HCT116 (cell line): Measurements from ENCODE around the gene MARCHF6. TPM values are rescaled to one million over a fixed set of nuclear protein-coding genes. Genes with fewer than 3 reads are reported as not detected.

Source experiments
- ATAC-seq: fragments of 200-7000 bp; cut with Tn5 transposase; 2 replicates; pipeline ENCODE4 v1.9.1; 2020; ENCODE audit warnings: mild to moderate bottlenecking, moderate library complexity
- BruUV-seq: library from RNA; stranded (reverse); fragments of 400-500 nt; replicated peaks from 2 replicates; lab custom pipeline; 2021; lab: Mats Ljungman, UMichigan
- CTCF ChIA-PET: fragments of 300-600 bp; sonication (Branson Sonifier 250); formaldehyde crosslinking; loops from one replicate; lab custom pipeline; 2021; ENCODE audit warnings: antibody characterized with exemption; lab: Charles Lee
- POLR2A ChIA-PET: fragments of 300-600, 350-600 bp; sonication (Branson Sonifier 250); formaldehyde crosslinking; loops from one replicate; lab custom pipeline; 2021; ENCODE audit warnings: antibody characterized with exemption; lab: Charles Lee
- RAD21 ChIA-PET, 2 experiments: fragments of 300-600 bp; sonication (Branson Sonifier 250); formaldehyde crosslinking; loops; one replicate each; lab custom pipeline; 2023; ENCODE audit warnings: low total read pairs in 2 of 2; ENCODE audit not compliant: uncharacterized antibody in 2 of 2, unreplicated experiment in 2 of 2, low non-redundant PET in 1 of 2; lab: Charles Lee
- DNase-seq: peaks from one replicate; pipeline ENCODE4 v3.0.0-alpha.2; 2010; ENCODE audit warnings: low read depth, low spot score
- H2AFZ ChIP-seq: fragments of 200-600 bp; shearing (Covaris generic), sonication (generic); 2 replicates; pipeline ENCODE4 v1.6.1; 2017; ENCODE audit warnings: low read depth, mixed run types, mixed read lengths, antibody characterized with exemption, low read length; ENCODE audit not compliant: poor library complexity, severe bottlenecking
- H3K27ac ChIP-seq: 2 replicates; pipeline ENCODE4 v1.5.1; 2012; ENCODE audit warnings: low read depth, low read length
- H3K27me3 ChIP-seq: fragments of 200-600 bp; sonication (generic); 2 replicates; pipeline ENCODE4 v1.6.1; 2016; ENCODE audit warnings: mixed run types, low read length, mixed read lengths; ENCODE audit not compliant: insufficient read depth
- H3K36me3 ChIP-seq, 2 experiments: fragments of 200-500 bp in 1 of 2; fragments of 200-600 bp in 1 of 2; sonication (Bioruptor generic) in 1 of 2; sonication (generic) in 1 of 2; 2 replicates each; pipeline versions ENCODE4 v1.5.1 to v1.6.1; 2014 to 2016; ENCODE audit warnings: low read length in 2 of 2, inconsistent platforms in 1 of 2, mixed read lengths in 1 of 2, mixed run types in 1 of 2; ENCODE audit not compliant: insufficient read depth in 2 of 2, control insufficient read depth in 1 of 2
- H3K4me1 ChIP-seq, 2 experiments: fragments of 200-600 bp in 1 of 2; sonication (generic) in 1 of 2; 2 replicates each; pipeline versions ENCODE4 v1.5.1 to v1.6.1; 2012 to 2017; ENCODE audit warnings: low read length in 2 of 2, inconsistent platforms in 1 of 2, mild to moderate bottlenecking in 1 of 2, mixed read lengths in 1 of 2, mixed run types in 1 of 2, moderate library complexity in 1 of 2; ENCODE audit not compliant: insufficient read depth in 2 of 2, control insufficient read depth in 1 of 2
- H3K4me2 ChIP-seq: fragments of 200-600 bp; sonication (generic); 2 replicates; pipeline ENCODE4 v1.6.1; 2017; ENCODE audit warnings: mixed run types, low read length, mixed read lengths
- H3K4me3 ChIP-seq, 2 experiments: fragments of 200-600 bp in 1 of 2; sonication (generic) in 1 of 2; replicated peaks in 1 of 2; 2 replicates each; pipeline ENCODE4 v1.5.1; 2011 to 2016; ENCODE audit warnings: low read length in 2 of 2, control low read depth in 1 of 2, low read depth in 1 of 2, mild to moderate bottlenecking in 1 of 2, mixed read lengths in 1 of 2, mixed run types in 1 of 2
- H3K79me2 ChIP-seq: fragments of 200-600 bp; sonication (generic); 2 replicates; pipeline ENCODE4 v1.6.1; 2017; ENCODE audit warnings: mild to moderate bottlenecking, mixed run types, low read length, moderate library complexity, mixed read lengths; ENCODE audit not compliant: insufficient read depth
- H3K9ac ChIP-seq: fragments of 200-600 bp; sonication (generic); 2 replicates; pipeline ENCODE4 v1.6.1; 2016; ENCODE audit warnings: low read length, mixed read lengths
- H3K9me2 ChIP-seq: fragments of 200-600 bp; sonication (generic), shearing (Covaris generic); 2 replicates; pipeline ENCODE4 v1.6.1; 2017; ENCODE audit warnings: mixed run types, mild to moderate bottlenecking, moderate library complexity; ENCODE audit not compliant: insufficient read depth
- H3K9me3 ChIP-seq, 2 experiments: fragments of 200-500 bp in 1 of 2; fragments of 200-600 bp in 1 of 2; sonication (Bioruptor generic) in 1 of 2; sonication (generic) in 1 of 2; 2 replicates each; pipeline ENCODE4 v1.6.1; 2014 to 2017; ENCODE audit warnings: low read length in 2 of 2, mixed read lengths in 2 of 2, inconsistent platforms in 1 of 2, low read depth in 1 of 2, mild to moderate bottlenecking in 1 of 2, mixed run types in 1 of 2, moderate library complexity in 1 of 2; ENCODE audit not compliant: control insufficient read depth in 1 of 2, insufficient read depth in 1 of 2
- H4K20me1 ChIP-seq: fragments of 200-600 bp; sonication (generic), shearing (Covaris generic); 2 replicates; pipeline ENCODE4 v1.6.1; 2017; ENCODE audit warnings: mixed run types, mild to moderate bottlenecking, moderate library complexity; ENCODE audit not compliant: insufficient read depth
- CEBPB ChIP-seq: IDR thresholded peaks from 2 replicates; pipeline ENCODE4 v1.6.1; 2012; ENCODE audit warnings: low read depth
- ELF1 ChIP-seq: IDR thresholded peaks from 2 replicates; pipeline ENCODE4 v1.6.1; 2012; ENCODE audit warnings: low read depth, borderline replicate concordance
- EZH2 ChIP-seq: fragments of 200-600 bp; sonication (generic); IDR thresholded peaks from 2 replicates; pipeline ENCODE4 v1.6.1; 2017; ENCODE audit warnings: antibody characterized with exemption, mixed run types
- FOSL1 ChIP-seq: IDR thresholded peaks from 2 replicates; pipeline ENCODE4 v1.6.1; 2012; ENCODE audit warnings: low read depth
- TCF7L2 ChIP-seq: IDR thresholded peaks from 2 replicates; pipeline ENCODE4 v1.7.0; 2011; ENCODE audit warnings: borderline replicate concordance, inconsistent platforms; ENCODE audit not compliant: insufficient read depth, insufficient read length; ENCODE audit errors: extremely low read depth
- ZNF274 ChIP-seq: fragments of 200-500 bp; sonication (Bioruptor generic); IDR thresholded peaks from 2 replicates; pipeline ENCODE4 v1.6.1; 2014; ENCODE audit warnings: mild to moderate bottlenecking, low read depth, low read length, inconsistent platforms
- intact Hi-C: fragments of 100-400 bp; cut with micrococcal nuclease; formaldehyde crosslinking; loops from 2 replicates; pipeline ENCODE4 v1.10.0; 2022
- total RNA-seq: library from RNA; stranded (reverse); gene quantifications from one replicate; pipeline ENCODE4 v1.2.1, GENCODE V29; 2021; ENCODE audit not compliant: unreplicated experiment
- TF ChIP-seq, protein P1 (sequence below): IDR thresholded peaks from 2 replicates; pipeline ENCODE4 v1.6.1; 2012; ENCODE audit warnings: low read depth
- TF ChIP-seq, protein P2 (sequence below): IDR thresholded peaks from 2 replicates; pipeline ENCODE4 v1.6.1; 2012
- TF ChIP-seq, protein P3 (sequence below): IDR thresholded peaks from 2 replicates; pipeline ENCODE4 v1.6.1; 2011; ENCODE audit warnings: mild to moderate bottlenecking, low read length, moderate library complexity; ENCODE audit not compliant: insufficient replicate concordance; ENCODE audit errors: extremely low read depth
- TF ChIP-seq, protein P4 (sequence below): IDR thresholded peaks from 2 replicates; pipeline ENCODE4 v1.6.1; 2012

MARCHF6 gene
- total RNA-seq, 1 experiment from 2014 or later: 144 TPM

DNA sequence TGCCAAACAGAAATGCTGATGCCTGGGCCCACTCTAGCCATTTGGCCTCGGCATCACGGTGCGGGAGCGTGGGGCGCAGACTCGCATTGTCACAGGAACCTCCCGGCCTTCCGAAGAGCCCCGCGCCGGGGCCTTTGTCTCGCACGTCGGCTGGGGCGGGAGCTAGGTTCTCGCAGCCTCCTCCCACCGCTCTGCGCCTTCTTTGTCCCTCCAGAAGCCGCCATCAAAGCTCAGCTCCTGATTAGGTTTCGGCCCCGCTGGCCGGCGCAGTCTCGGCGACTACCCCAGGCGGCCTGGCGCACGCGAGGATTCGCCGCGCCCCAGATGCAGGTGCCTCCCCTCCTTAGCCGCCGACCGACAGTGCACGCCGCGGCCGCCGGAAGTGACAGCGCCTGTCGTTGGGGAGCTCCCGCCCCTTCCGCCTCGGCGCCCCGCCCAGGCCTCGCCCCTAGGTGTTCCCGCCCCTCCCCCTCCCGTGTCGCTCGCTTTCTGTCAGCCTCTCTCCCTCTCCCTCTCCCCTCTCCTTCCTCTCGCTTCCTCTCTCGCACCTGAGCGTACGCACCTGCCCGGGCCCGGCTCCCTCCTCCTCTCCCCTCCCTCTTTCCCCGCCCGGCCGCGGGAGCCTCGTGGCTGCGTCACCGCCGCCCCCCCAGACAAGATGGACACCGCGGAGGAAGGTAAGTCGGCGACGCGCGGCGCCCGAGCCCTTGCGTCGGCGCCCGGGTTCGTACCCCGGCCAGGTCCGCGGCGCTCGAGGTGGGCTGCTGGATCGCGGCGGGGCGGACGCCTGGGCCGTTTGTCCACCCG is at the start of gene MARCHF6 (continued):
- TF ChIP-seq, protein P1, sequence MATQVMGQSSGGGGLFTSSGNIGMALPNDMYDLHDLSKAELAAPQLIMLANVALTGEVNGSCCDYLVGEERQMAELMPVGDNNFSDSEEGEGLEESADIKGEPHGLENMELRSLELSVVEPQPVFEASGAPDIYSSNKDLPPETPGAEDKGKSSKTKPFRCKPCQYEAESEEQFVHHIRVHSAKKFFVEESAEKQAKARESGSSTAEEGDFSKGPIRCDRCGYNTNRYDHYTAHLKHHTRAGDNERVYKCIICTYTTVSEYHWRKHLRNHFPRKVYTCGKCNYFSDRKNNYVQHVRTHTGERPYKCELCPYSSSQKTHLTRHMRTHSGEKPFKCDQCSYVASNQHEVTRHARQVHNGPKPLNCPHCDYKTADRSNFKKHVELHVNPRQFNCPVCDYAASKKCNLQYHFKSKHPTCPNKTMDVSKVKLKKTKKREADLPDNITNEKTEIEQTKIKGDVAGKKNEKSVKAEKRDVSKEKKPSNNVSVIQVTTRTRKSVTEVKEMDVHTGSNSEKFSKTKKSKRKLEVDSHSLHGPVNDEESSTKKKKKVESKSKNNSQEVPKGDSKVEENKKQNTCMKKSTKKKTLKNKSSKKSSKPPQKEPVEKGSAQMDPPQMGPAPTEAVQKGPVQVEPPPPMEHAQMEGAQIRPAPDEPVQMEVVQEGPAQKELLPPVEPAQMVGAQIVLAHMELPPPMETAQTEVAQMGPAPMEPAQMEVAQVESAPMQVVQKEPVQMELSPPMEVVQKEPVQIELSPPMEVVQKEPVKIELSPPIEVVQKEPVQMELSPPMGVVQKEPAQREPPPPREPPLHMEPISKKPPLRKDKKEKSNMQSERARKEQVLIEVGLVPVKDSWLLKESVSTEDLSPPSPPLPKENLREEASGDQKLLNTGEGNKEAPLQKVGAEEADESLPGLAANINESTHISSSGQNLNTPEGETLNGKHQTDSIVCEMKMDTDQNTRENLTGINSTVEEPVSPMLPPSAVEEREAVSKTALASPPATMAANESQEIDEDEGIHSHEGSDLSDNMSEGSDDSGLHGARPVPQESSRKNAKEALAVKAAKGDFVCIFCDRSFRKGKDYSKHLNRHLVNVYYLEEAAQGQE: no peak
- TF ChIP-seq CEBPB (no peak), TCF7L2 (no peak), EZH2 (no peak)
- TF ChIP-seq, protein P2, sequence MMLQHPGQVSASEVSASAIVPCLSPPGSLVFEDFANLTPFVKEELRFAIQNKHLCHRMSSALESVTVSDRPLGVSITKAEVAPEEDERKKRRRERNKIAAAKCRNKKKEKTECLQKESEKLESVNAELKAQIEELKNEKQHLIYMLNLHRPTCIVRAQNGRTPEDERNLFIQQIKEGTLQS: no peak

DNA sequence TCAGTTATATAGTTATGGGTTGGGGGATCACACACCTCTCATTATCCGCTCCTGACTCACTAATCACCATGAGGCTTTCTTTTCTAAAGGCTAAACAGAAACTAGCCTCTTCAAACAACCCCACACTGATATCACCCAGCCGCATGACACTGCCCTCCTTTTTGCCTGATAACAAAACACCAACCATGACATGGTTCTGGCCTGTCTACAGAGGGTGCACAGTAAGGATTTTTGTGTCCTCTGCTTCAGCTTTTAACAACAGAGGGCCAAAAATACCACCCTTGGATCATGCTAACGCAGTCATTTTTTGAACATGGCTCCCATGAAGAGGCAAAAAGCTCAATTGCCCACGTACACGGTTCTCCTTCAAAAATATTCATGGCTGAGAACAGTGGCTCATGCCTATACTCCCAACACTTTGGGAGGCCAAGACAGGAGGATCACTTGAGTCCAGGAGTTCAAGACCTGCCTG is 49.8 kb upstream of the MARCHF6 start:
- no TSS peak for BruUV-seq
- intact Hi-C loops: no loop called here
- RAD21 ChIA-PET: no interaction called here
- Histone ChIP-seq H3K27me3 (no peaks in the 10 kb centered on the region), H3K27ac (no peak overlapping the region)
- TF ChIP-seq ZNF274 (no peak), FOSL1 (no peak), EZH2 (no peak), ELF1 (no peak)
- TF ChIP-seq, protein P1: no peak
- TF ChIP-seq, protein P3, sequence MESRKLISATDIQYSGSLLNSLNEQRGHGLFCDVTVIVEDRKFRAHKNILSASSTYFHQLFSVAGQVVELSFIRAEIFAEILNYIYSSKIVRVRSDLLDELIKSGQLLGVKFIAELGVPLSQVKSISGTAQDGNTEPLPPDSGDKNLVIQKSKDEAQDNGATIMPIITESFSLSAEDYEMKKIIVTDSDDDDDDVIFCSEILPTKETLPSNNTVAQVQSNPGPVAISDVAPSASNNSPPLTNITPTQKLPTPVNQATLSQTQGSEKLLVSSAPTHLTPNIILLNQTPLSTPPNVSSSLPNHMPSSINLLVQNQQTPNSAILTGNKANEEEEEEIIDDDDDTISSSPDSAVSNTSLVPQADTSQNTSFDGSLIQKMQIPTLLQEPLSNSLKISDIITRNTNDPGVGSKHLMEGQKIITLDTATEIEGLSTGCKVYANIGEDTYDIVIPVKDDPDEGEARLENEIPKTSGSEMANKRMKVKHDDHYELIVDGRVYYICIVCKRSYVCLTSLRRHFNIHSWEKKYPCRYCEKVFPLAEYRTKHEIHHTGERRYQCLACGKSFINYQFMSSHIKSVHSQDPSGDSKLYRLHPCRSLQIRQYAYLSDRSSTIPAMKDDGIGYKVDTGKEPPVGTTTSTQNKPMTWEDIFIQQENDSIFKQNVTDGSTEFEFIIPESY: no peak
- TF ChIP-seq, protein P4, sequence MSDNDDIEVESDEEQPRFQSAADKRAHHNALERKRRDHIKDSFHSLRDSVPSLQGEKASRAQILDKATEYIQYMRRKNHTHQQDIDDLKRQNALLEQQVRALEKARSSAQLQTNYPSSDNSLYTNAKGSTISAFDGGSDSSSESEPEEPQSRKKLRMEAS: no peak
- TF ChIP-seq, all 23 proteins: peak for 0
- ATAC-seq (no peak), DNase-seq (no peak)
- Histone ChIP-seq H3K4me2 (no peak overlapping the region), H3K4me1 (peaks cover 33 to 42% of the 10 kb centered on the region in 2 experiments), H3K9me3 (no peaks in the 10 kb centered on the region), H3K4me3 (no peak overlapping the region), H4K20me1 (no peaks in the 10 kb centered on the region), H3K9ac (no peak overlapping the region), H3K79me2 (peaks cover 28% of the 10 kb centered on the region), H3K36me3 (no peaks in the 10 kb centered on the region), H2AFZ (no peak overlapping the region), H3K9me2 (no peaks in the 10 kb centered on the region)
- CTCF ChIA-PET: interaction anchor here (0.9 kb wide), 1 partner anchor 61 kb away, joined by 3 read pairs; no protein-coding TSS in a partner anchor
- POLR2A ChIA-PET: interaction anchor here (1.4 kb wide), 1 partner anchor 49 kb away, joined by 4 read pairs; the partner anchor contains the start of gene MARCHF6
